GM21529 (cell line): ENCODE results near the gene COA1.
"Not testable (repeated sequence)": the region's sequence is repeated elsewhere in the genome, so short reads cannot be mapped to it uniquely, and the experiment has no call there.

Experiments used
- ATAC-seq: cut with Tn5 transposase; IDR thresholded peaks from one replicate; pipeline ENCODE4 v1.9.1; 2021; ENCODE audit not compliant: unreplicated experiment

Gene COA1

GRCh38 chr7:43636093-43636492 is 93.2 kb downstream of the COA1 start:
- ATAC-seq: no peak

DNA sequence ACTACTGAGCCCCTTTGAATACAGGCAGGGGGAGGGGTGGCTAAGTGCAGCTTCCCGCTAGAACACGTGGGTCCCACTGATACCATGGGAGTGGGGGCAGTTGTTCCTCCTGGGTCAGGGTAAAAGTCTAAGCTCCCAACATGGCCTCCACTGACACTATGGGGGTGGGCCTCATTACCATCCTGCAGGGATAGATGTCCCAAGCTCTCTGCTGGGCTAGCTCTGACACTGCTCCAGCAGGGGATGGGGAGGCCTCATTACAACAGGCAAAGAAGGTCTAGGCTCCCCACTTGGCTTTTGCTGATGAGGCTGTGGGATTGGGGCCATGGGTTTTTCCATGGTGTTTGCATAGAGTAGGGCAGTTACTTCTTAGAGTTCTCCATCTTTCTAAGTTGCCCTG is 94.9 kb downstream of the COA1 start:
- ATAC-seq: no peak

DNA sequence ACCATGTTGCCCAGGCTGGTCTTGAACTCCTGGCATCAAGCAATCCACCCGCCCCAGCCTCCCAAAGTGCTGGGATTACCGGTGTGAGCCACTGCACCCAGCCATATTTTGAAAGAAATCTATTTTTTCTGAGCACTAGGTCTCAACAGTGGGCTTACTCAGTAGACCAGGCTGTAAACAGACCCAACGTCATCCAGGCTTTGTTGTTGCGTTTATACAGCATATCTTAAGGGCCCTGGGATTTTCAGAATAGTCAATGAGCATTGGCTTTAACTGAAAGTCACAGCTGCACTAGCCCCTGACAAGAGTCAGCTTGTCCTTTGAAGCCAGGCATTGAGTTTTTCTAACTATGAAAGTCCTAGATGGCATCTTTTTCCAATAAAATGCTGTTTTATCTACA is 96.6 kb downstream of the COA1 start:
- no peak for ATAC-seq

GRCh38 chr7:43631559-43631958 is 97.8 kb downstream of the COA1 start:
- ATAC-seq: no peak

DNA sequence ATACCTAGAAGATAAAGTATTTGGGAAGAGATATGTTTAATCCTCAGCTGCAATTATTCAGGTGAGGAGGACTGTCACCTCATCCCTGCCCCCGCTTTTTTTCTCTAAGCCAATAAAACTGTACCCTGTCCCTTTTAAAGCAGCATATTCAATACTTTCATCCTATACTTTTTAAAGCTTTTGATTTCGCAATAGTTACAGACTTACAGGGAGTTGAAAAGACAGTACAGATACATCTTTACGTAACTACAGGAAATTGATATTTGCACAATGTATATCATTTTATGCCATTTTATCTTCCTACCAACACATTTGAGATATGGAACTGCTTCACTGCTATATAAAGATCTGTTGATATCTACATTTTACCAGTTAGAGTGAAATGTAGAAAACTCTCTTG is 98.8 kb downstream of the COA1 start:
- no peak for ATAC-seq

DNA sequence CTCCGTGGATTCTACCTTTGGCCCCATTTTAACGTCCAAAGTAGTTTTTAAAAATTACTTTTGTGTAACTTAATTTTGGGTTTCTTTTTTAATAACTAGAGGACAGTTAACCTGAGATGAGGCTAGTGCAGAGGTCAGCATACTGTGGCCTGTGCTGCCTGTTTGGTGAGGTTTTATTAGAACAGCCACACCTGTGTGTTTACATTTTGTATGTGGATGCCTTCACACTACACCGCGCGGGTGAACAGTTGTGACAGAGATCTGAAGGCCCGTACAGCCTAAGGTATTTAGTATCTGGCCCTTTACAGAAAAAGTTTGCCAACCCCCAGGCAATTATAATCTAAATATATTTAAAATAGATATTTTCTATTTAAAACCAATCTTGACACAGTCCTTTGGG is 99.5 kb downstream of the COA1 start:
- ATAC-seq: no peak

DNA sequence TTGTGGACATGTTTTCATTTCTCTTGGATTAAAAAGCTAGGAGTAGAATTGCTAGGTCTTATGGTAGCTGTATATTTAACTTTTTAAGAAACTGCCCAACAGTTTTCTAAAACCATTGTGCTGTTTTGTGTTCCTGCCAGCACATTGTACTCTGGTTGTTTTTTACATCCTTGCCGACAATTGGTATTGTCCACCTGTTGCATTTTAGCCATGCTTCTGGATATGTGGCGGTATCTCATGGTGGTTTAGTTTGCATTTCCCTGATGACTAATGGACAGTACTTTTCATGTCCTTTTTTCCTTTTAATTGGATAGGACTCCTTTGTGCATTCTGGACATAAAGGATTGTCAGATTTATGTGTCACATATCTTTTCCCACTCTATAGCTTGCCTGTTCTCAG is 100.9 kb downstream of the COA1 start:
- ATAC-seq: no peak

DNA sequence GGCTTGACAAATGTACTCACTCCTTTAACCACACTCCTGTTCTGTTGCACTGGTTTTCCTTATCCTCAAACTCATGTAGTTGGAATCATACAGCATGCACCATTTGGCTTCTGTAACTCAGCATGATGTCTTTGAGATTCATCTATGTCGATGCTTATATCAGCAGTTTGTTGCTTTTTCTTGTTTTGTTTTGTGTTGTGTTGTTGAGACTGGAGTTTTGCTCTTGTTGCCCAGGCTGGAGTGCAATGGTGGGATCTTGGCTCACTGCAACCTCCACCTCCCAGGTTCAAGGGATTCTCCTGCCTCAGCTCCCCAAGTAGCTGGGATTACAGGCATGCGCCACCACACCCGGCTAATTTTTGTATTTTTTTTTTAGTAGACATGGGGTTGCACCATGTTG is 101.5 kb downstream of the COA1 start:
- ATAC-seq: not testable (repeated sequence)

- ATAC-seq: no peak
Measured at GRCh38 chr7:43626695-43627094, 102.6 kb downstream of the COA1 start.

GRCh38 chr7:43625980-43626379 is 103.3 kb downstream of the COA1 start:
- ATAC-seq: no peak

- ATAC-seq: peak; percentile 46
Measured at GRCh38 chr7:43625453-43625852, 103.9 kb downstream of the COA1 start.

DNA sequence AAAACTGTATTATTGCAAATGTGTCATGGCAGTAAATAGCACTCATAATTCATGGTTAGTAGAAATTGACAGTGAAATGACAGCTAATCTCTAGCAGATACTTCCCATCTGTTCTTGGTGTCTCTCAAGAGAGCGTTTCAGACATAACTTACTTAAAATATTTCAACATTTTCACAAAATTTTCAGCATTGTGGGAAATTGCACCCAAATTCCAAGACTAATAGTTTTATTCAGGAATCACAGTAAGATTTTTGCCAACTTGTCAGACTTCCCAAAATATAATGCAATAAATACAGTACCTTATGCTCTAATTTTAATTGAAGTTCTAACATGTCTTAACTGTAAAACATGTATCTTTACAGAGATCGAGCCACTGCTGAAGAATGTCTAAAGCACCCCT is 105.2 kb downstream of the COA1 start:
- ATAC-seq: no peak

DNA sequence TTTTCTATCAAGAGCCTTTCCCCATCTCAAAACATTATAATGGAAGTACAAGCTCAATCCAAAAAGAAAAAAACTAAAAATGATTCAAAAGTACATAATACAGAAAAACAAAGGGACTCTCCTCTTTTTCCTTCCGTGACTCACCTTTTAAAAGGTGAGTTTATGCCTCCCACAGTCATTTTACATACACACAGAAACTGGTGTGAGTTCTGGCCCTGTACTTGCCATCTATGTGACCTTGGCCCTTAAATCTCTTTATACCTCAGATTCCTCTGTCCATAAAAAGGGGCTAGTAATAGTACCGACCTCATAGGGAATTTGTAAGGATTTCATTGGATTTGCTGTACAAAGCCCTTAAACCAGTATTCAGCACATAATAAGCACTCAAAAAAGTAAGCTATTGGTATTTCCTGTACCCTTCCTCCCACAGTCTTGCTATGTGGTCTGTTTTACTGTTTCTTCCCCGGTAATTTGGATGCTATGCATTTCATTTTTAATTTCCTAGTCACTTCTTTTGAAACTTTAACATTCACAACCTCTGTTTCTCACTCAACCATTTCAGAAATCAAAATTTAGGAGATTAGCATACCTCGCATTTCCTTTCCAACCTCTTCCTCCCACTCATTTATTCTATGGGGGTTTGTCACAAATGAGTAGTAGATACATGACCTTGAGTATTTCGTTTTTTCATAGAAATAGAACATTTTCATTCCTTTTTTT is 107.4 kb downstream of the COA1 start:
- no peak for ATAC-seq

DNA sequence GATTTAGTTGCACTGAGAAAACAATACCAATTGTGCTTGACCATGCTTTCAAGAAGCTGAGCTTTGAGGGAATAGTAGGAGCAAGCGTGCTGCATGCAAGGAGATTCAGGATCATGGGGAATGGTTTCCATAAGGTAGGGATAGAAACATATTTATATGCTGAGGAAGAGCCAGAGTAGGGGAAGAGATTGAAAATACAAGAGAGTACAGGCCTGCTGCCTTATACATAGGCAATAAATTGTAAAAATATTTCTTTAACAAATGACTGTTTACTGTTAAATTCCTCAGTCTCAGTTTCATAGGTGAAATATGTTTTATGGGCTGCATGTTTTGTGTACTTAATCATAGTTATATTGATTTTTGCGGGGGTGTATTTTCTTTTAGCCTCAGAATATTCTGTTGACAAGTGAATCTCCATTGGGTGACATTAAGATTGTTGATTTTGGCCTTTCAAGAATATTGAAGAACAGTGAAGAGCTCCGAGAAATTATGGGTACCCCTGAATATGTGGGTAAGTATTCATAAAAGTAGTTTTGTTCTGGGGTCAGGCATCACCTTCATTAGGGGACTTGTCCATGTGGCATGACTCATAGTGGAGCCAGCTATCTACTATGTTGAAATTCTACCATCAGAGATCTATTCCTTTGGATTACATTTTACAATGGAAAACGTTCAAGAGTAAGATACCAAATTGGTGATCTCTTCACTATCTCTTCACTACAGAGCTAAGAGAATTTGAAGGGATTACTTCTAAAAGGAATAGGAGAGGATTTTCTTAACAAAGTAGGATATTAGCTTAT is 109.9 kb downstream of the COA1 start:
- no peak for ATAC-seq

GRCh38 chr7:43618073-43618472 is 111.2 kb downstream of the COA1 start:
- ATAC-seq: no peak

DNA sequence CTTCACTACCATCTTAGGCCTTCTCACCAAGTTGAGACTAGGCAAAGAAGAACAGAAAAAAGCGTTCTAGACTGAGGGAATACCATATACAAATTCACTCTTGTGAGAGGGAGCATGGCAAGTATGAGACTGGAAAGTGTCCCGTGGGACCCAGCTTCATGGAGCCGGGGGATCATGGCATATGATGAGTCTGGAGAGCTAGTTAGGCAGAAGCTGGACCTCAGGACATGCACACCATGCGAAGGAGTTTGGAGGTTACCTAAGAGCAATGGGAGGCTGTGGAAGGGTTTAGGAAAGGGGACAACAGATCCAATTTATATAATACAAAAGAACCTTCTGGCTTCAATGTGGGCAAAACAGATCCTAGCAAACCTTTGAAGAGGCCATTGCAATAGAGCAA is 112.3 kb downstream of the COA1 start:
- no peak for ATAC-seq

- ATAC-seq: no peak
Measured at GRCh38 chr7:43615558-43616145, 113.7 kb downstream of the COA1 start.

GRCh38 chr7:43612599-43613589 is 116.4 kb downstream of the COA1 start:
- ATAC-seq: peak; percentile 74

DNA sequence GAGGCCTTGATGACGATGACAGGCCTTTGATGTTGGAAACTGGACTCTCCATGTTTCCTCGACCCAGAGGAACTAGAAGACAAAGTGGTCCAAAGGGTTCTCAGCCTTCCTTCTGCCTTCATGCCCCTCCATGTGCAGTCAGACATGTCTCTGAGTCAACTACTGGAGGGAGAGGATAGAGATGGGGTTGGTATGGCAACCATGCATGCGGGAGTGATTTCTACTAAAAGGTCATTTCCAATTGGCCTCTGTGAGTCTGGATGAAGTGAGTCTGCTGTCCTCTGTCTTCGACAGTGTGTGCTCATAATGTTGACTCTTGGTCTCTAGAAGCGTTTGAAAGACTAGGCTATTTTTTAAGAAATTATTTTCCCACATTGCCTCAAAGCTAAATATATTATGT is 117.2 kb downstream of the COA1 start:
- no peak for ATAC-seq

DNA sequence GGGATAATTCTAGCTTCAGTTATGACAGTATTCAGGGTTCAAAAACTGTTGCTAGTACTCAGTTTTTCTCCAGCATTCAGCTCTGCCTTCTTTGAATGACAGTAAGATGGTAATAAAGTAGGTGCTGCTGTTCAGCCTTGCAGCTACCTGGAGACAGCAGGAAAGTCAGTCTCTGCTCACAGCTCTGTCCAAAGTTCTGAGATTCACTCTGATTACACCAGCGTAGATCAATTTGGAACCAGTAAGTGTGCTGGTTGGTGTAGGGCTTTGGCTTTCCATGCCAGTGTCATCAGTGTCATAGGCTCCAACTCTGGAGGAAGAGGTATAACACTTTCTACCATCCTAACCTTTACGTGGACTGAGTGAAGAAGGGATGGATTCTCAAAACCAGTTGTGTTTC is 120.2 kb downstream of the COA1 start:
- ATAC-seq: no peak

DNA sequence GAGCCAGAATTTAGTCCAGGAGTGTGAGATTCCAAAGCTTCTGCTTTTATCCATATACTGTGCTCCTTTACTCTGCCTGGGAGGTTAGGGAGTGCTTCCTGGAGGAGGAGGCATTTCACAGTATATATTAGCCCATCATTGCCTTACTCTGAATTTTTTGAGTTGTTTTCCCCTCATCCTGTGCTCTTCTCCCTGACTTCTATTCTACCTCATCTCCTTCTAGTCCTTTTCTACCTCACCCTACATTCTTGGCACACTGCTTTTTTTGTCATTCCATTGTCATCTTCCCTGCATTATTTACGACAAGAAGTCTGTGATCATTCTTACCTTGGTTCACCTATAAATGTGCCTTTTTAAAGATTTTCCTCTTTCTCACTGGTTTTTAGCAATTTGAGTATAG is 125.1 kb downstream of the COA1 start:
- ATAC-seq: no peak
